ENCODE data around the gene HAS3.
"Not testable (repeated sequence)": the region's sequence is repeated elsewhere in the genome, so short reads cannot be mapped to it uniquely, and the experiment has no call there.

The HAS3 gene

DNA sequence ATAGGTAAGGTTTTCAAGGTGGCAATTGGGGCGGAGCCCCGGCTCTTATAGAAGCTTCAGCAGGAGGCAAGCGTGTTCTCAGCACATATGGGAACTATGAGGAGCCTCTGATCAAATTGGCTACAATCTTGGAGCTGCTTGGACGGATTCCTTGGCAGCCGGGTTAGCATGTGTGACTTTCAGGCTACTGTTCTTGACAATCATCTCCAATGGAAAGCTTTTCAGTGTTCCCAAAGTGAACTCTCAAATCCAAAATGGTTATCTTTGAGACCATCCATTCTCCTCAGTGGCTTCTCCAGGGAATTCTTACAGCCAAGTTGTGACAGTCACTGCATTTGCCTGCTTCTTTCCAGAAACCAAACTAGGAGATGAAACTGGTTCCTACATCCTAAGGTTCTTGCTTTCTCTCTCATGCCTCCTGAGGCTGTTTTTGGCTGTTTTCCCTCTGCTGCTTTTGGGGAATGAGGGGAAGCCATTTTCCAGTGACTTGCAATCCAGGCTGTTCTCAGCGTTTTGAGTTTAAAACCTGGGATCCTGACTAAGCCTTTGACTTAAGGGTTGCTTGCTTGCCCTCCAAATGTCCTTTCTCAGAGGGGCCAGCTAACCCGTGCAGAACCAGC lies 10.9 kb downstream of the HAS3 start:
- no peak for DNase-seq

GRCh38 chr16:69116906-69117305 lies 11.5 kb downstream of the HAS3 start:
- no peak for DNase-seq

DNA sequence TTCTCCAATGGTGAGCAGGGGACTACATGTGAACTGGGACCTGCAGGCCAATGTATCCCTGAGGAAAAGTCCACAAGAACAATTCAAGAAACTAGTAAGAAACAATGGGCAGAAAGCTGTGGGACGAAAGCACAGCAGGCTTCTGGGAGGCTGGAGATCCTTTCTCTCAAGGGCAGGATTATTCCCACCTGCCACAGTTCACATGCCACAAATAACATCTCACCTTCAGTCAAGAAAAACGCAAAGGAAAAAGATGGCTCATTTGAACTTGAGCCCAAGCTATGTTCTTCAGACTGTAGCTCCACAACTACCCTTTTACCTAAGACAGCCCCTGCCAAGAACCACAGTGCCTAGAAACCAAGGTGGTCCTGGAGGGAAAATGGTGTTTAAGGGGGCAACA lies 13.0 kb downstream of the HAS3 start:
- DNase-seq, result no peak

DNA sequence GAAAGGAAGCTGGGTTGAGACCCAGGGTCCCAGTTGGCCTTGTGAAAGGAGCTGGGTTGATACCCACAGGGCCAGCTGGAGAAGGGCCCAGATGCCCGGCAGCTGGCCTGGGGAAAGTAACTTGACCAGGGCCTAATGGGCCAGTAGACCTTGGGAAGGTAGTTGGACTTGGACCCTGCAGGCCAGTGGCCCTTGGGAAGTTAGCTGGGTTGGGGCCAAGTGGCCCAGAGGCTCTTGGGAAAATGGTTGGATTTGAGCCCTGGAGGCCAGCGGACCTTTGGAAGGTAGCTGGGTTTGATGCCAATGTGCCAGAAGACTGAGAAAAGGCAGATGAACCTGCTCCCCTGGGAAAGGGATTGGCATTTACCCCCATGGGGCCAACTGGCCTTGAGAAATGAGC lies 13.5 kb downstream of the HAS3 start:
- DNase-seq, result no peak

- DNase-seq, result no peak
These were observed 14.1 kb downstream of the HAS3 start for GRCh38 chr16:69119536-69119935.

DNA sequence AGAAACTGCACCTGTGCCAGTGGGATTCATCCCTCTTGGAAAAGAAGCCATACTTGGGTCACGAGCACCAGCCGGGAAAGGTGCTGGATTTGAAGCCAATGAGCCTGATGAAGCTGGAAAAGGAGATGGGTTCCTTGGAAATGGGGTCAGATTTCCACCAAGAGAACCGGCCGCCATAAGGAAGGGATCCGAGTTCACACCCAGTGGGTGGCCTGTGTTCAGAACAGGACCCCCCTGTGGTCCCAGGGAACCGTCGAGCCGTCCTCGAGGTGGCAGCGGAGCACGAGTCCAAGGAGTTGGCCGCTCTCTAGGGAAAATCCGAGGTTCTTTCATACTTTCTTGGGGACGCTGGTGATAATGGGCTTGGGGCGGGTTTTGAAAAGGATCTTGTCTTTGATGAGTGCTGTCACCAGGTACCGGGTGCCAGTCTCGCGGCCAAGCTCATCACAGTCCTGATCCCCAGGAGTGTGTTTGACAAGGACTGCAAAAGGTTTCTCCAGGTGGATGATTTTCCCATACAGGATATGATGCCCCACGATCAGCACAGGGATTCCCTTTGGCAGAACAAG lies 14.7 kb downstream of the HAS3 start:
- DNase-seq, result no peak

DNA sequence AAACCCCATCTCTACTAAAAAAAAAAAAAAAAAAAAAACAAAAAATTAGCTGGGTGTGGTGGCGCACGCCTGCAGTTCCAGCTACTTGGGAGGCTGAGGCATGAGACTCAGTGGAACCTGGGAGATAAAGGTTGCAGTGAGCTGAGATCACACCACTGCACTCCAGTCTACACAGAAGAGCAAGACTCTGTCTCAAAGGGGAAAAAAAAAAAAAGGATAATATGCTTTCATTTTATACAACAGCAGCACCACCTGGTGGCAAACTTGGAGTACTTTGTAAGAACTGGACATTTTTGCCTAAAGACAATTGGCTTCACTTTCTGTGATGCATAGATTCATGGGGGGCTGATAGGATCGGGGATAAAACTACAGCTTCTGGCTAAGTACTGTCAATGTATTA lies 18.5 kb downstream of the HAS3 start:
- peak; percentile 71 for DNase-seq

DNA sequence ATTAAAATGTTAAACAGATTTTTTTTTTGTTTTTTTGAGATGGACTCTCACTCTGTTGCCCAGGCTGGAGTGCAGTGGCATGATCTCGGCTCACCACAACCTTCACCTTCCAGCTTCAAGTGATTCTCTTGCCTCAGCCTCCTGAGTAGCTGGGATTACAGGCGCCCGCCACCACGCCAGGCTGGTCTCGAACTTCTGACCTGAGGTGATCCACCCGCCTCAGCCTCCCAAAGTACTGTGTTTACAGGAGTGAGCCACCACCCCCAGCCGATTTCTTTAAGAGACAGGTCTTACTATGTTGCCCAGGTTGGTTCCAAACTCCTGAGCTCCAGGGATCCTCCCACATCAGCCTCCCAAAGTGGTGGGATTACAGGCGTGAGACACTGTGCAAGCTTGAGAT lies 19.0 kb downstream of the HAS3 start:
- DNase-seq, result not testable (repeated sequence)

DNA sequence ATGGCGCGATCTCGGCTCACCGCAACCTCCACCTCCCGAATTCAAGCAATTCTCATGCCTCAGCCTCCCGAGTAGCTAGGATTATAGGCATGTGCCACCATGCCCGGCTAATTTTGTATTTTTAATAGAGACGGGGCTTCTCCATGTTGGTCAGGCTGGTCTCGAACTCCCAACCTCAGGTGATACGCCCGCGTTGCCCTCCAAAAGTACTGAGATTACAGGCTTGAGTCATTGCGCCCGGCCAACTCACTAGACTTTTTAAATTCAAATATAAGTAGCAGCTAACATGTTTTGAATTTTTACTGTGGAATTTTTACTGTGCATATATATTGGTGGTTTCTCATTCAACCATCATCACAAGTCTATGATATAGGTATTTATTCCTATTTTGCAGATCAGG lies 19.5 kb downstream of the HAS3 start:
- not testable (repeated sequence) for DNase-seq

DNA sequence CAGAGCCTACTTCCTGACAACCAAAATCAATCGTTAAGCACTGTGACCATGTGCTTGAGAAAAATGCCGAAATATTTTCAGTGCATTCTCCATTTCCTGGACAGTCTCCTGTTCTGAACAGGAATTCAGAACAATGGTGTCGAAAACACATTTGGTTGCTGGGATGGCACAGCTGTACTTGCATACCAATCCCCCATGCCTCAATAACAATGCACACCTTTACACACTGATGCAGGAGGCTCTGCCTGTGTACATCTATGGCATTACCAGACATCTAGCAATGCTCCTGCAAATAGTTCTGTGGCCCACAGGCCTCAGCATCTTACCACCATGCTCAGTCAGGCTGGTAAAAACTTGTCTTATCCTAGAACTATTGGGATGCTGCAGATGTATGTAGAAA lies 20.8 kb downstream of the HAS3 start:
- DNase-seq, result no peak

- not testable (repeated sequence) for DNase-seq
These were observed 21.3 kb downstream of the HAS3 start for GRCh38 chr16:69126801-69127200.

DNA sequence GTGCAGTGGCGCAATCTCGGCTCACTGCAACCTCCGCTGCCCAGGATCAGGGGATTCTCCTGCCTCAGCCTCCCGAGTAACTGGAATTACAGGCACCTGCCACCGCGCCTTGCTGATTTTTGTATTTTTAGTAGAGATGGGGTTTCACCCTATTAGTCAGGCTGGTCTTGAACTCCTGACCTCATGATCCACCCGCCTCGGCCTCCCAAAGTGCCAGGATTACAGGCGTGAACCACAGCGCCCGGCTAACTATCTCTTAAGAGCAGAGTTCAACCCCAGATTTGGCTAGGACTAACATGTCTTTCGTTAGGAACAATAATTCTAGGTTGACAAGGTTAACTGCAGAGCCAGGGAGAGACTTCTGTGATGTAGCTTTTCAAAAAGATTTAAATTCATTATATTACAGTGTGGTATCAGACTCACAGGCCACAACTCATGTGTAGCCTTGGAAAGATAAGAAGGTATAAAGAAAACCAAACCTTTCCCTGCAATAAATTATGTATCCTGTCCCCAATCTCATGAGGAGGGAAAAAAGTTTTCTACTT lies 22.6 kb downstream of the HAS3 start:
- DNase-seq, result no peak

DNA sequence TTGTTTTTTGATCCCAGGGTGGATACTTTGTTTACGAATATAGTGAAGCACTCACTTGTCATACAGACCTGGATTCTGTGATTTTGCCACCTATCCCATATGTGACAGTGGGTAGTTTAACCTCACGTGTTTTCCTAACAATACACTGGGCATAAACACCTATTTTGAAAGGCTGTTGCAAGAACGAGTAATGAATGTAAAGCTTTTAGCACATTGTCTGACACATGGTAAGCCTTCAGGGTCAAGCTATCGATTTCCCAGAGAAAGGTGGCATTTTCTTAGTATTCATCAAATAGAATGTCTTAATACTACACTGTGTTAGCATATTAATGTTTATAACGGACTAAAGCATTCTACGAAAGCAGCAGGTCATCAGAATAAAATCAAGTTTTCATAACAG lies 25.0 kb downstream of the HAS3 start:
- DNase-seq, result no peak

GRCh38 chr16:69131167-69131838 lies 25.9 kb downstream of the HAS3 start:
- DNase-seq, result no peak

- peak; percentile 55 for DNase-seq
These were observed 26.5 kb downstream of the HAS3 start for GRCh38 chr16:69131839-69132423.

DNA sequence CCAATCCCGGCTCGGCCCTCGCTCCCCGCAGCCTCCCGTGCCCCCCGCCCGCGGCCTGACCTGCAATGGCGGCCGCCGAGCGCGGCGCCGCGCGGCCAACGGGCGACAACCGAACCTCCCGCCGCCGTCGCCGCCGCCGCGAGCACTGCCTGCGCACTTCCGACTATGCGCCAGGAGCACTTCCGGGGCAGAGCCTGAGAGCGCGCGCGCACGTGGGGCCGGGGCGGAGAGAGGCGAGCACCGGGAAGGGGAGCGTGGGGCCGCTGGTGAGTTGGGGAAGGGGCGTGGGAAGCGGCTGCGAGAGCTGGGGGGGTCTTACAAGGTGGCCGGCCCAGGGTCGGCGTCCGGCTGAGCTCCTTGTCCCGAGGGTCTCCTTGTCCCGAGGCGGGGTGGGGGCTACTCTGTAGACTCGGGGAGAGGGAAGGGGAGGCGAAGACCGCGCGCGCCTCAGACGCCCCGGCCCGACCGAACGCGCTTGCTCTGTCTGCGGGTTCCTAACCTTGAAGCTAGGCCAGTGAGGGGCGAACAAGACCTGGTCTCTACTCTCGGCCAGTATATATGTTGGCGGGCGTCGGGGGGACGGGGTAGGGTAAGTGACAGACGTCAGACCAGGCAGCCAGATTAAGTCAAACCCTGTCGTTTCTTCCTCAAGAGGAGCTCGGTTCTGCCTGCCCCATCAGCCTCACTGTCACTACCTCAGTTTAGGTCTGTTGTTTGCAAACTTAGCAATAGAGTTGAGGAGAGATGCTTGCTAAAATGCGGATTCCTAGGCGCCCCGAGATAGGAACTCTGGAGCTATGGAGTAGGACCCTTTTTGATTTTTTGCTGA lies 27.2 kb downstream of the HAS3 start, which contains the start of the genes CHTF8 and UTP4:
Gene CHTF8 (minus strand): TSS at position 165 of the 829 bp plus-strand sequence. CDS start 11,130 bp downstream, outside the sequence.
Gene UTP4 (plus strand): TSS at position 226 of the 829 bp plus-strand sequence. CDS start 811 bp downstream, outside the sequence.
- DNase-seq, result peak; percentile 71

DNA sequence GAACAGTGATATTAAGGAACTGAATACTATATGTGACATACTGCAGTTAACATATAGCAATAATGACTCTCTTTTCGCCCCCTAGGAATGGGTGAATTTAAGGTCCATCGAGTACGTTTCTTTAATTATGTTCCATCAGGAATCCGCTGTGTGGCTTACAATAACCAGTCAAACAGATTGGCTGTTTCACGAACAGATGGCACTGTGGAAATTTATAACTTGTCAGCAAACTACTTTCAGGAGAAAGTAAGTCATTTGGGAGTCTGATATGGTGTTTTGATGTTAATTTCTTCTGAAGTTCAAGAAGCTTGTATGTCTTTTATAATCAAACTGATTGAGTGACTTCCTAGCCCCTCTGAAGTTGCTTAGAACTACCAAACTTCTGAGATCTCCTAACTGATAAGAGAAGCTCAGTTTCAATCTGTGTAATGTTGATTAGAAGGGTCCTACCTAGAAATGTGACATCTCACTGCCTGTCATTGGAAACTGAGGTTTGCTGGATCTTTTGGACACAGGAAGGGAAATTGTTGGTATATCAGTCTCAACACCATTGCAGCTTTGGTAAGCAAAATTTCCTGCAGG lies 28.0 kb downstream of the HAS3 start:
- no peak for DNase-seq

DNA sequence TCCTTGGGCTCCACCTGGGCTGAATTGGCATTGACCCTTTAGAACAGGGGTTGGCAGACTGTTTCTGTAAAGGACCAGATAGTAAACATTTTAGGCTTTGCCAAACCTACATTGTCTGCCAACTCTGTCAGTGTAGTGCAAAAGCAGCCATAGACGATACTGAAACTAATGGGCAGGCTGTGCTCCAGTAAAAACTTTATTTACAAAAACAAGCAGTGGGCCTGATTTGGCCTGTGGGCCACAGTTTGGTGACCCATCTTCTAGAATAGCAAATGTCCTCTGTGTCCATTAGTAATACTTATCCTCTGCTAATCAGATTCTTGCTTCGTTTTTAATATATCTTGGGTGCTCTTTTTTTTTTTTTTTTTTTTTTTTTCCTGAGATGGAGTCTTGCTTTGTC lies 33.2 kb downstream of the HAS3 start:
- no peak for DNase-seq

- DNase-seq, result not testable (repeated sequence)
These were observed 34.0 kb downstream of the HAS3 start for GRCh38 chr16:69139464-69139863.

GRCh38 chr16:69141014-69141413 lies 35.6 kb downstream of the HAS3 start:
- DNase-seq, result no peak

DNA sequence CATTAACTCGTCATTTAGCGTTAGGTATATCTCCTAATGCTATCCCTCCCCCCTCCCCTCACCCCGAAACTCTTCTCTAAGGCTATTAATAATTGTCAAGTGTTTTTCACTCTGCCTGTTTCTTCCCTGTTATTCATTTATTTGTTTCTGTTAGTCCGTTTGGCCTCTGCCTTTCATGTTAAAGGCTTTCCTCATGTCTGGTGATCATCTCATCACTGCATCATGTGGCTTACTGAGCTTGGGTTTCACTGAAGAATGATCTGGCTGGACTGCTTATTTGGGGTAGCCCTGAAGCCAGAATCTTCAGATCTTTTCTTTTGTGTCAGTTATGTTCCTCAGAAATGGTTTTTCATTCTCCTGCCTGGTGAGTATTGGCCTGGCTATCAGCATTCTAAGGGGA lies 36.5 kb downstream of the HAS3 start:
- DNase-seq, result no peak

DNA sequence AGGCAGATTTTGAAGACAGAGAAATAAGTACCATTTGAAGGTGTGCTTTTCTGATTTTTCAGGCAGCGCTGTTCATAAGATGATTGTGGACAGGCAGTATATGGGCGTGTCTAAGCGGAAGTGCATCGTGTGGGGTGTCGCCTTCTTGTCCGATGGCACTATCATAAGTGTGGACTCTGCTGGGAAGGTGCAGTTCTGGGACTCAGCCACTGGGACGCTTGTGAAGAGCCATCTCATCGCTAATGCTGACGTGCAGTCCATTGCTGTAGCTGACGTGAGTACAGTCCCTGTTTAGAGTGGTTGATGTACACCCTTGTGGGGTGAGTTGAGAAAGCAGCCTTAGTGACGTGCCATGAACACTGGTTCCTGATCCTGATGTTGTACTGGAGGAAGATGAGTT lies 37.7 kb downstream of the HAS3 start:
- DNase-seq, result no peak
